HL-60 (cell line): ENCODE results near the gene C7orf57.

Source experiments
- DNase-seq, 2 experiments: peaks; one replicate each; pipeline ENCODE4 v3.0.0-alpha.2; 2010 to 2020; ENCODE audit warnings: low read depth in 1 of 2, low spot score in 1 of 2
- H3K27ac ChIP-seq: fragments of 250-450 bp; sonication (Bioruptor Pico); replicated peaks from 2 replicates; pipeline ENCODE4 v1.5.1; 2020; ENCODE audit warnings: mild to moderate bottlenecking, moderate library complexity
- H3K27me3 ChIP-seq: fragments of 250-450 bp; sonication (Bioruptor Pico); 2 replicates; pipeline ENCODE4 v1.5.1; 2021; ENCODE audit warnings: mild to moderate bottlenecking, moderate library complexity; ENCODE audit not compliant: insufficient read depth, poor library complexity, severe bottlenecking
- H3K4me3 ChIP-seq: replicated peaks from 2 replicates; pipeline ENCODE4 v1.5.1; 2011; ENCODE audit warnings: mild to moderate bottlenecking, control low read depth, low read length; ENCODE audit not compliant: insufficient read depth
- GABPA ChIP-seq: IDR thresholded peaks from 2 replicates; pipeline ENCODE4 v1.6.1; 2012; ENCODE audit warnings: low read depth
- POLR2AphosphoS5 ChIP-seq: IDR thresholded peaks from 2 replicates; pipeline ENCODE4 v1.6.1; 2012; ENCODE audit warnings: low read depth
- REST ChIP-seq: IDR thresholded peaks from 2 replicates; pipeline ENCODE4 v1.6.1; 2012; ENCODE audit warnings: low read depth; ENCODE audit not compliant: insufficient replicate concordance
- SPI1 ChIP-seq: IDR thresholded peaks from 2 replicates; pipeline ENCODE4 v1.6.1; 2012; ENCODE audit warnings: low read depth, mild to moderate bottlenecking, borderline replicate concordance
- TF ChIP-seq, protein P1 (sequence below): IDR thresholded peaks from one replicate; pipeline ENCODE4 v1.5.1; 2011; ENCODE audit warnings: low read length, control low read depth, inconsistent platforms; ENCODE audit not compliant: insufficient read depth

The C7orf57 gene

DNA sequence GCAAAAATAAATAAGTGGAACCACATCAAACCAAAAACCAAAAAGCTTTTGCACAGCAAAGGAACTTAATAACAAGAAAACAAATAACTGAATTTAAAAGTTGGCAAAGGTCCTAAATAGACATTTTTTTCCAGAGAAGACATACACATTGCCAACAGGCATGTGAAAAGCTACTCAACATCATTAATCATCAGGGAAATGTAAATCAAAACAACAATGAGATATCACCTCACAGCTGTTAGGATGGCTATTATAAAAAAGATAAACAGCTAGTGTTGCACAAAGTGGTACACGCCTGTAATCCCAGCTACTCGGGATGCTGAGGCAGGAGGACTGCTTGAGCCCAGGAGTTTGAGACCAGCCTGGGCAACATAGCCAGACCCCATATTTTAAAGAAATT is 4.2 kb upstream of the C7orf57 start:
- no peak for DNase-seq
- TF ChIP-seq, protein P1, sequence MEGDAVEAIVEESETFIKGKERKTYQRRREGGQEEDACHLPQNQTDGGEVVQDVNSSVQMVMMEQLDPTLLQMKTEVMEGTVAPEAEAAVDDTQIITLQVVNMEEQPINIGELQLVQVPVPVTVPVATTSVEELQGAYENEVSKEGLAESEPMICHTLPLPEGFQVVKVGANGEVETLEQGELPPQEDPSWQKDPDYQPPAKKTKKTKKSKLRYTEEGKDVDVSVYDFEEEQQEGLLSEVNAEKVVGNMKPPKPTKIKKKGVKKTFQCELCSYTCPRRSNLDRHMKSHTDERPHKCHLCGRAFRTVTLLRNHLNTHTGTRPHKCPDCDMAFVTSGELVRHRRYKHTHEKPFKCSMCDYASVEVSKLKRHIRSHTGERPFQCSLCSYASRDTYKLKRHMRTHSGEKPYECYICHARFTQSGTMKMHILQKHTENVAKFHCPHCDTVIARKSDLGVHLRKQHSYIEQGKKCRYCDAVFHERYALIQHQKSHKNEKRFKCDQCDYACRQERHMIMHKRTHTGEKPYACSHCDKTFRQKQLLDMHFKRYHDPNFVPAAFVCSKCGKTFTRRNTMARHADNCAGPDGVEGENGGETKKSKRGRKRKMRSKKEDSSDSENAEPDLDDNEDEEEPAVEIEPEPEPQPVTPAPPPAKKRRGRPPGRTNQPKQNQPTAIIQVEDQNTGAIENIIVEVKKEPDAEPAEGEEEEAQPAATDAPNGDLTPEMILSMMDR: no peak
- TF ChIP-seq GABPA: no peak
- TF ChIP-seq POLR2AphosphoS5: no peak
- no peak for TF ChIP-seq SPI1
- TF ChIP-seq REST: no peak

DNA sequence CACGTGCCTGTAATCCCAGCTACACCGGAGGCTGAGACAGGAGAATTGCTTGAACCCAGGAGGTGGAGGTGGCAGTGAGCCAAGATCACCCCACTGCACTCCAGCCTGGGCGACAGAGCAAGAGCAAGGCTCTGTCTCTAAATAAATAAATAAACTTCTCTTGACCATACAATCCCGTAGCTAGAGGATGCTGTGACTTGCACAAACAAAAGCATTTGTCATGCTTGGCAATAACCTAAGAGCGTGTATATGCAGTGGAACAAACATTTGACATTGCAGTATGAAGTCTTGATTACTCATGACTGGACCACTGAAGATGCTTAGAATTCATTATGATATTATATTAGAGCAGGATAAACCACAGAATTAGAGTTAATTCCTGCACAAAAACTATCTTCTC is 1.4 kb upstream of the C7orf57 start:
- H3K4me3 ChIP-seq: no peak overlapping the region
- H3K27me3 ChIP-seq: peaks cover 43% of the 10 kb centered on the region
- no peak overlapping the region for H3K27ac ChIP-seq
- no peak for DNase-seq
- TF ChIP-seq REST (no peak), SPI1 (no peak), POLR2AphosphoS5 (no peak), GABPA (no peak)
- TF ChIP-seq, protein P1: no peak

More for the DNA sequence above, 4.2 kb upstream of the C7orf57 start:
- no peak overlapping the region for H3K27ac ChIP-seq
- H3K4me3 ChIP-seq: no peak overlapping the region
- peaks cover 28% of the 10 kb centered on the region for H3K27me3 ChIP-seq

GRCh38 chr7:48035967-48036478 is 680 bp downstream of the C7orf57 start:
- no peak for TF ChIP-seq SPI1
- Histone ChIP-seq H3K27ac (no peak overlapping the region), H3K27me3 (peaks cover 43% of the 10 kb centered on the region), H3K4me3 (no peak overlapping the region)
- no peak for DNase-seq

GRCh38 chr7:48038815-48039506 is 3.6 kb downstream of the C7orf57 start:
- Histone ChIP-seq H3K27me3 (peaks cover 36% of the 10 kb centered on the region), H3K27ac (no peak overlapping the region), H3K4me3 (no peak overlapping the region)
- TF ChIP-seq, protein P1: no peak
- no peak for TF ChIP-seq SPI1
- TF ChIP-seq POLR2AphosphoS5: no peak
- no peak for TF ChIP-seq REST
- no peak for TF ChIP-seq GABPA
- DNase-seq: no peak
